ENCODE data around the gene BPIFA1. TPM values are rescaled to one million over a fixed set of nuclear protein-coding genes. Genes with fewer than 3 reads are reported as not detected.

Gene BPIFA1
- total RNA-seq, 4 donors from 2014 or later = not detected

GRCh38 chr20:33192912-33193501 lies 42.8 kb upstream of the BPIFA1 start:
- WGBS, 2 donors = 61 to 68% methylated on average over 8 of the region's 8 CpGs
- TF ChIP-seq POLR2A (IDR thresholded peaks at IDR 0.05) (no peak), EP300 (IDR thresholded peaks at IDR 0.05) (no peak), CTCF (IDR thresholded peaks at IDR 0.05) (no peak)

GRCh38 chr20:33199026-33199425 lies 36.8 kb upstream of the BPIFA1 start:
- no peaks in the 10 kb centered on the region for H3K27me3 ChIP-seq
- H3K9me3 ChIP-seq = no peaks in the 10 kb centered on the region
- H3K4me3 ChIP-seq = no peak overlapping the region
- no peak overlapping the region for H3K27ac ChIP-seq
- H3K4me1 ChIP-seq = no peaks in the 10 kb centered on the region
- TF ChIP-seq EP300 (IDR thresholded peaks at IDR 0.05) (no peak), CTCF (IDR thresholded peaks at IDR 0.05) (no peak), POLR2A (IDR thresholded peaks at IDR 0.05) (no peak)
- no peaks in the 10 kb centered on the region for H3K36me3 ChIP-seq
- no peak for DNase-seq (ENCODE audit: low spot score in 2 of 2)
- WGBS, 2 donors = 65 to 88% methylated on average over 3 of the region's 3 CpGs

More at GRCh38 chr20:33192912-33193501, 42.8 kb upstream of the BPIFA1 start:
- DNase-seq (ENCODE audit: low spot score in 2 of 2) = no peak
- no peaks in the 10 kb centered on the region for H3K4me1 ChIP-seq
- no peak overlapping the region for H3K4me3 ChIP-seq
- no peaks in the 10 kb centered on the region for H3K27me3 ChIP-seq
- H3K27ac ChIP-seq = no peak overlapping the region
- no peaks in the 10 kb centered on the region for H3K36me3 ChIP-seq
- H3K9me3 ChIP-seq = no peaks in the 10 kb centered on the region

GRCh38 chr20:33202451-33202850 lies 33.3 kb upstream of the BPIFA1 start:
- Histone ChIP-seq H3K9me3 (no peaks in the 10 kb centered on the region), H3K27ac (no peak overlapping the region), H3K36me3 (no peaks in the 10 kb centered on the region), H3K27me3 (no peaks in the 10 kb centered on the region), H3K4me3 (no peak overlapping the region), H3K4me1 (no peaks in the 10 kb centered on the region)
- DNase-seq (ENCODE audit: low spot score in 2 of 2) = no peak
- no peak for TF ChIP-seq EP300 (IDR thresholded peaks at IDR 0.05)
- no peak for TF ChIP-seq POLR2A (IDR thresholded peaks at IDR 0.05)
- TF ChIP-seq CTCF (IDR thresholded peaks at IDR 0.05) = no peak
- 48 to 56% methylated on average over 4 of the region's 4 CpGs for WGBS, 2 donors

- Histone ChIP-seq H3K4me1 (no peaks in the 10 kb centered on the region), H3K9me3 (no peaks in the 10 kb centered on the region), H3K4me3 (no peak overlapping the region), H3K27me3 (no peaks in the 10 kb centered on the region), H3K27ac (no peak overlapping the region), H3K36me3 (no peaks in the 10 kb centered on the region)
- DNase-seq (ENCODE audit: low spot score in 2 of 2) = no peak
- TF ChIP-seq POLR2A (IDR thresholded peaks at IDR 0.05) (no peak), EP300 (IDR thresholded peaks at IDR 0.05) (no peak), CTCF (IDR thresholded peaks at IDR 0.05) (no peak)
- WGBS, 2 donors = 84 to 88% methylated on average over 3 of the region's 3 CpGs
Observed at GRCh38 chr20:33203444-33203843, 32.4 kb upstream of the BPIFA1 start.

- WGBS, 2 donors = 5 to 6% methylated on average over 13 of the region's 13 CpGs
- DNase-seq (ENCODE audit: low spot score in 2 of 2) = peak; percentile 14 to 63
Observed at GRCh38 chr20:33209789-33210188, 26.0 kb upstream of the BPIFA1 start.

More at GRCh38 chr20:33209789-33210188, 26.0 kb upstream of the BPIFA1 start:
- TF ChIP-seq POLR2A (IDR thresholded peaks at IDR 0.05) (no peak), EP300 (IDR thresholded peaks at IDR 0.05) (no peak), CTCF (IDR thresholded peaks at IDR 0.05) (no peak)
- H3K4me1 ChIP-seq = no peaks in the 10 kb centered on the region
- no peaks in the 10 kb centered on the region for H3K9me3 ChIP-seq
- no peak overlapping the region for H3K4me3 ChIP-seq
- no peak overlapping the region for H3K27ac ChIP-seq
- no peaks in the 10 kb centered on the region for H3K27me3 ChIP-seq
- H3K36me3 ChIP-seq = no peaks in the 10 kb centered on the region

All from tibial nerve (tissue), 4 donors.